Measurements from ENCODE around the gene CDH24. TPM values are rescaled to one million over a fixed set of nuclear protein-coding genes. Genes with fewer than 3 reads are reported as not detected.

The CDH24 gene, protein sequence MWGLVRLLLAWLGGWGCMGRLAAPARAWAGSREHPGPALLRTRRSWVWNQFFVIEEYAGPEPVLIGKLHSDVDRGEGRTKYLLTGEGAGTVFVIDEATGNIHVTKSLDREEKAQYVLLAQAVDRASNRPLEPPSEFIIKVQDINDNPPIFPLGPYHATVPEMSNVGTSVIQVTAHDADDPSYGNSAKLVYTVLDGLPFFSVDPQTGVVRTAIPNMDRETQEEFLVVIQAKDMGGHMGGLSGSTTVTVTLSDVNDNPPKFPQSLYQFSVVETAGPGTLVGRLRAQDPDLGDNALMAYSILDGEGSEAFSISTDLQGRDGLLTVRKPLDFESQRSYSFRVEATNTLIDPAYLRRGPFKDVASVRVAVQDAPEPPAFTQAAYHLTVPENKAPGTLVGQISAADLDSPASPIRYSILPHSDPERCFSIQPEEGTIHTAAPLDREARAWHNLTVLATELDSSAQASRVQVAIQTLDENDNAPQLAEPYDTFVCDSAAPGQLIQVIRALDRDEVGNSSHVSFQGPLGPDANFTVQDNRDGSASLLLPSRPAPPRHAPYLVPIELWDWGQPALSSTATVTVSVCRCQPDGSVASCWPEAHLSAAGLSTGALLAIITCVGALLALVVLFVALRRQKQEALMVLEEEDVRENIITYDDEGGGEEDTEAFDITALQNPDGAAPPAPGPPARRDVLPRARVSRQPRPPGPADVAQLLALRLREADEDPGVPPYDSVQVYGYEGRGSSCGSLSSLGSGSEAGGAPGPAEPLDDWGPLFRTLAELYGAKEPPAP
- total RNA-seq: 6.7 and 6.9 TPM in 2 replicates
- polyA plus RNA-seq: 18.0 and 19.8 TPM in 2 replicates

DNA sequence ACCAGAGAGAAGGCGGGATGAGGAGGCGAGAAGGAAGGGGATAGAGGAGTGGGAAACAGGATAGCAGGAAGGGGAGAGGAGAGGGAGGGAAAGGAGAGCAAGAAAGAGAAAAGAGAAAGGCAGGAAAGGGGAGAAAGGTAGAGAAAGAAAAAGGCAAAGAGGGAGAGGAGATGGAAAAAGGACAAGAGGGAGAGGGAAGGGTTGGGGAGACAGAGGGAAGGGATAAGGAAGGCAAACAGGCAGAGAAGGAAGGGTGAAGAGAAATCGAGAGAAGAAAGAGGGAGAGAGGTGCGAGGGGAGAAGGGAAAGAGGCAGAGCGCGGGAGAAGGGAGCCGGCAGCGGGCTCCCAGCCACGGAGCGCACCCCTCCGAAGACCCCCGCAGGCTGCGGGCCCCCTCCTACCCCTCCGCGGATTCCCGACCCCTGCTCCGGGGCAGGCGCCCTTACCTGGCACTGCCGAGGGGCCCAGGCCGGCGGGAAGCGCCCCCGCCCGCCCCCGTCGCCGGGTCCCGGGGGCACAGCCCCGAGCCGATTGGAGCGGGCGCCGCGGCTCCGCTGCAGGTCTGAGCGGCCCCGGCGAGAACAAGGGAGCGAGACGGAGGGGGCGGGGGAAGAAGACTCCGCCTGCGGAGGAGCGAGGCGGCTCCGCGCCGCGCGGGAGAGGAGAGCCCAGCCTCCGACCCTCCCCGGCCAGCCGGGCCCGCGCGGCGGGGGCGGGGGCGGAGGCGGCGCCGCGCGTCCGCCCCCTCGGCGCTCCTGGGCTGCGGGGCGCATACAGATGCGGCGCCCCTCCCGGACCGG, at the start of gene CDH24:
Gene CDH24 (minus strand): TSS at position 565 of the 801 bp plus-strand sequence. CDS start 1,787 bp downstream, outside the sequence.
- no peaks in the 10 kb centered on the region for H4K20me1 ChIP-seq (ENCODE audit: insufficient read depth, poor library complexity, severe bottlenecking)
- no peaks in the 10 kb centered on the region for H3K36me3 ChIP-seq (replicated peaks; ENCODE audit: insufficient read depth, low read depth)
- H3K4me1 ChIP-seq (ENCODE audit: insufficient read depth): peaks cover 13% of the 10 kb centered on the region
- H3K4me3 ChIP-seq: peak within 1 kb of the TSS; percentile 87
- H3K27me3 ChIP-seq: no peaks in the 10 kb centered on the region
- H2AFZ ChIP-seq: peak within 1 kb of the TSS; percentile 84
- DNase-seq (ENCODE audit: low spot score): peak; percentile 89
- H3K9me3 ChIP-seq (ENCODE audit: low read depth): no peaks in the 10 kb centered on the region
- peak within 1 kb of the TSS; percentile 84 for H3K27ac ChIP-seq
- WGBS (ENCODE audit: low lambda C conversion rate, missing lambda C conversion rate): 6% methylated on average over 24 of the region's 73 CpGs
- peak within 1 kb of the TSS; percentile 99 for H3K4me2 ChIP-seq
- TF ChIP-seq EZH2 (IDR thresholded peaks at IDR 0.05; ENCODE audit: borderline replicate concordance) (no peak), EZH2phosphoT487 (IDR thresholded peaks at IDR 0.05; ENCODE audit: low read depth, severe bottlenecking, unreplicated experiment) (no peak)
- TF ChIP-seq, protein P1, sequence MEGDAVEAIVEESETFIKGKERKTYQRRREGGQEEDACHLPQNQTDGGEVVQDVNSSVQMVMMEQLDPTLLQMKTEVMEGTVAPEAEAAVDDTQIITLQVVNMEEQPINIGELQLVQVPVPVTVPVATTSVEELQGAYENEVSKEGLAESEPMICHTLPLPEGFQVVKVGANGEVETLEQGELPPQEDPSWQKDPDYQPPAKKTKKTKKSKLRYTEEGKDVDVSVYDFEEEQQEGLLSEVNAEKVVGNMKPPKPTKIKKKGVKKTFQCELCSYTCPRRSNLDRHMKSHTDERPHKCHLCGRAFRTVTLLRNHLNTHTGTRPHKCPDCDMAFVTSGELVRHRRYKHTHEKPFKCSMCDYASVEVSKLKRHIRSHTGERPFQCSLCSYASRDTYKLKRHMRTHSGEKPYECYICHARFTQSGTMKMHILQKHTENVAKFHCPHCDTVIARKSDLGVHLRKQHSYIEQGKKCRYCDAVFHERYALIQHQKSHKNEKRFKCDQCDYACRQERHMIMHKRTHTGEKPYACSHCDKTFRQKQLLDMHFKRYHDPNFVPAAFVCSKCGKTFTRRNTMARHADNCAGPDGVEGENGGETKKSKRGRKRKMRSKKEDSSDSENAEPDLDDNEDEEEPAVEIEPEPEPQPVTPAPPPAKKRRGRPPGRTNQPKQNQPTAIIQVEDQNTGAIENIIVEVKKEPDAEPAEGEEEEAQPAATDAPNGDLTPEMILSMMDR (IDR thresholded peaks at IDR 0.05; ENCODE audit: poor library complexity): no peak
- no peaks in the 10 kb centered on the region for H3K9me2 ChIP-seq (replicated peaks; ENCODE audit: insufficient read depth)
- no peaks in the 10 kb centered on the region for H3K79me2 ChIP-seq

DNA sequence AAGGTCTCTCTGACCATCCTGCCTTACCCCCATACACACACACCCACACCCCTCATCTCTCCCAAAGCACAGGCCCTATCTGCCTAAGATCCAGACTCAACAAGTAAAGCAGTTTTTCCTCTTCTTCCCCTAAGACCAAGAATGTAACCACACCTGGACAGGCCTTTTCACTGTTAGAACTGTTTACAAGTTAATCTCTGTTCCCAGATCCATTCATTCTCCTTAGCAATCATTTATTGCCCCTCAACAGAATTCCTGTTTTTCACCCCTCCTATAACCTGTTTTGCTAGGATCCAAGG, 49.4 kb upstream of the CDH24 start:
- Histone ChIP-seq H3K36me3 (replicated peaks; ENCODE audit: insufficient read depth, low read depth) (no peaks in the 10 kb centered on the region), H2AFZ (no peak overlapping the region), H3K27me3 (peaks cover 10% of the 10 kb centered on the region), H3K4me2 (no peak overlapping the region), H3K4me1 (ENCODE audit: insufficient read depth) (no peaks in the 10 kb centered on the region), H3K27ac (no peak overlapping the region), H3K4me3 (no peak overlapping the region), H3K9me3 (ENCODE audit: low read depth) (no peaks in the 10 kb centered on the region), H3K79me2 (no peaks in the 10 kb centered on the region), H3K9me2 (replicated peaks; ENCODE audit: insufficient read depth) (no peaks in the 10 kb centered on the region), H4K20me1 (ENCODE audit: insufficient read depth, poor library complexity, severe bottlenecking) (no peaks in the 10 kb centered on the region)
- no peak for TF ChIP-seq EZH2phosphoT487 (IDR thresholded peaks at IDR 0.05; ENCODE audit: low read depth, severe bottlenecking, unreplicated experiment)
- TF ChIP-seq, protein P1 (IDR thresholded peaks at IDR 0.05; ENCODE audit: poor library complexity): no peak
- no peak for TF ChIP-seq EZH2 (IDR thresholded peaks at IDR 0.05; ENCODE audit: borderline replicate concordance)
- DNase-seq (ENCODE audit: low spot score): no peak

DNA sequence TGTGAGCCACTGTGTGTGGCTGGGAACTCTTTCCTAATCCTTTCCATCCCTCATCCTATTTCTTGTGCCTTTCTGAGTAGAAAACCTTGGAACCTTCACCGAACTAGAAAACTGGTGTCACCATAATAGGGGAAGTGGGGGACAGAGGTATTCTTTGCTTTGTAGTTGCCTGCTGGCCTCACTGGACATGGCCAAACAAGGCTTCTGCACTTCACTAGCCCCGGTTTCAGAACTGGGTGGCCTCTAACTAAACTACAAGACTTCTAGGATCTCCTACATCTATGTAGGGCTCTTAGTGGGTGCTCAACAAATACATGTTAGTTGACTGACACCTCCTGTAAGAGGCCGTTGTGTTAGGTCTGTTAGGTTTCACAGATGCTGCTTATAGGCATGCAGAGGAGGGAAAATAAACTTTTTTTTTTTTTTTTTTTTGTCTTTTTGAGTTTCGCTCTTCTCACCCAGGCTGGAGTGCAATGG, 48.1 kb upstream of the CDH24 start:
- Histone ChIP-seq H2AFZ (no peak overlapping the region), H3K27me3 (peaks cover 4% of the 10 kb centered on the region), H3K9me2 (replicated peaks; ENCODE audit: insufficient read depth) (no peaks in the 10 kb centered on the region), H4K20me1 (ENCODE audit: insufficient read depth, poor library complexity, severe bottlenecking) (no peaks in the 10 kb centered on the region), H3K4me2 (no peak overlapping the region), H3K27ac (no peak overlapping the region), H3K4me1 (ENCODE audit: insufficient read depth) (no peaks in the 10 kb centered on the region), H3K4me3 (no peak overlapping the region), H3K36me3 (replicated peaks; ENCODE audit: insufficient read depth, low read depth) (no peaks in the 10 kb centered on the region), H3K79me2 (no peaks in the 10 kb centered on the region), H3K9me3 (ENCODE audit: low read depth) (no peaks in the 10 kb centered on the region)
- no peak for DNase-seq (ENCODE audit: low spot score)
- WGBS (ENCODE audit: low lambda C conversion rate, missing lambda C conversion rate): 84% methylated on average over 4 of the region's 4 CpGs
- TF ChIP-seq, protein P1 (IDR thresholded peaks at IDR 0.05; ENCODE audit: poor library complexity): no peak
- TF ChIP-seq EZH2phosphoT487 (IDR thresholded peaks at IDR 0.05; ENCODE audit: low read depth, severe bottlenecking, unreplicated experiment) (no peak), EZH2 (IDR thresholded peaks at IDR 0.05; ENCODE audit: borderline replicate concordance) (no peak)
